ENCODE results near the gene GRIA1. TPM values are rescaled to one million over a fixed set of nuclear protein-coding genes. Genes with fewer than 3 reads are reported as not detected.

The GRIA1 gene
- total RNA-seq, 1 experiment from 2014 or later: 0.81 TPM

DNA sequence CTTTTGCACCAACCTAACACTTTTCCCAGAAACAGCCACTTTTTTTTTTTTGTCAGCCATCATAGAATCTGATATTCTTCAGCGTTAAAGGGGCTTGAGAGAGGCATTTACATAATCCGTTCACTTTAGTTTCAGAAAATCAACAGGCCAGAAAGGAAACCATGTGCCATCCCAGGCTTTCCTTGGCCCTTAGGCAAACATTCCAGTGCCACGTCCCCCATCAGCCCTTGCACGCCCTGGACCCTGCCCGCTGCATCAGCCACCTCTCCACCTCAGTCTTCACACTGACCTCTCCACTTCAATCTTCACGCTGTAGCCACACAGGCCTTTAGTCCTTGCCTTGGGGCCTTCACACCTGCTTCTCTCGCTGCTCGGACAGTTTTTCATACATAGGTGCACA is 123.2 kb downstream of the GRIA1 start:
- no peak for ATAC-seq
- ChIA-PET CTCF (no interaction called here), POLR2A (no interaction called here)
- DNase-seq (ENCODE audit: low spot score): no peak
- Mint-ChIP-seq H3K4me1 (peaks cover 5% of the 10 kb centered on the region), H3K9me3 (no peaks in the 10 kb centered on the region), H3K4me3 (no peak overlapping the region), H3K36me3 (no peaks in the 10 kb centered on the region), H3K27me3 (ENCODE audit: low read depth) (no peaks in the 10 kb centered on the region), H3K27ac (no peak overlapping the region)
- TF ChIP-seq NR2C2 (CRISPR knock-in tag; IDR thresholded peaks at IDR 0.05) (no peak), TEAD1 (CRISPR knock-in tag; IDR thresholded peaks at IDR 0.05) (no peak), SMAD3 (CRISPR knock-in tag; IDR thresholded peaks at IDR 0.05; ENCODE audit: borderline replicate concordance) (no peak), MAX (CRISPR knock-in tag; IDR thresholded peaks at IDR 0.05) (no peak), ATF1 (CRISPR knock-in tag; IDR thresholded peaks at IDR 0.05) (no peak), CTCF (IDR thresholded peaks at IDR 0.05) (no peak), IRF2 (CRISPR knock-in tag; IDR thresholded peaks at IDR 0.05; ENCODE audit: borderline replicate concordance, low read depth) (no peak), ZNF671 (CRISPR knock-in tag; IDR thresholded peaks at IDR 0.05) (no peak), ETV6 (CRISPR knock-in tag; IDR thresholded peaks at IDR 0.05) (no peak), SOX15 (CRISPR knock-in tag; IDR thresholded peaks at IDR 0.05) (no peak), TCF7 (CRISPR knock-in tag; IDR thresholded peaks at IDR 0.05; ENCODE audit: low read depth) (no peak), ELF4 (CRISPR knock-in tag; IDR thresholded peaks at IDR 0.05; ENCODE audit: low read depth) (no peak), PRRX2 (CRISPR knock-in tag; IDR thresholded peaks at IDR 0.05) (no peak)
- TF ChIP-seq, protein P1, sequence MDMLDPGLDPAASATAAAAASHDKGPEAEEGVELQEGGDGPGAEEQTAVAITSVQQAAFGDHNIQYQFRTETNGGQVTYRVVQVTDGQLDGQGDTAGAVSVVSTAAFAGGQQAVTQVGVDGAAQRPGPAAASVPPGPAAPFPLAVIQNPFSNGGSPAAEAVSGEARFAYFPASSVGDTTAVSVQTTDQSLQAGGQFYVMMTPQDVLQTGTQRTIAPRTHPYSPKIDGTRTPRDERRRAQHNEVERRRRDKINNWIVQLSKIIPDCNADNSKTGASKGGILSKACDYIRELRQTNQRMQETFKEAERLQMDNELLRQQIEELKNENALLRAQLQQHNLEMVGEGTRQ (CRISPR knock-in tag; IDR thresholded peaks at IDR 0.05): no peak
- TF ChIP-seq, protein P2, sequence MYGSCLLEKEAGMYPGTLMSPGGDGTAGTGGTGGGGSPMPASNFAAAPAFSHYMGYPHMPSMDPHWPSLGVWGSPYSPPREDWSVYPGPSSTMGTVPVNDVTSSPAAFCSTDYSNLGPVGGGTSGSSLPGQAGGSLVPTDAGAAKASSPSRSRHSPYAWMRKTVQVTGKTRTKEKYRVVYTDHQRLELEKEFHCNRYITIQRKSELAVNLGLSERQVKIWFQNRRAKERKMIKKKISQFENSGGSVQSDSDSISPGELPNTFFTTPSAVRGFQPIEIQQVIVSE (CRISPR knock-in tag; IDR thresholded peaks at IDR 0.05; ENCODE audit: borderline replicate concordance): no peak
- TF ChIP-seq, protein P3, sequence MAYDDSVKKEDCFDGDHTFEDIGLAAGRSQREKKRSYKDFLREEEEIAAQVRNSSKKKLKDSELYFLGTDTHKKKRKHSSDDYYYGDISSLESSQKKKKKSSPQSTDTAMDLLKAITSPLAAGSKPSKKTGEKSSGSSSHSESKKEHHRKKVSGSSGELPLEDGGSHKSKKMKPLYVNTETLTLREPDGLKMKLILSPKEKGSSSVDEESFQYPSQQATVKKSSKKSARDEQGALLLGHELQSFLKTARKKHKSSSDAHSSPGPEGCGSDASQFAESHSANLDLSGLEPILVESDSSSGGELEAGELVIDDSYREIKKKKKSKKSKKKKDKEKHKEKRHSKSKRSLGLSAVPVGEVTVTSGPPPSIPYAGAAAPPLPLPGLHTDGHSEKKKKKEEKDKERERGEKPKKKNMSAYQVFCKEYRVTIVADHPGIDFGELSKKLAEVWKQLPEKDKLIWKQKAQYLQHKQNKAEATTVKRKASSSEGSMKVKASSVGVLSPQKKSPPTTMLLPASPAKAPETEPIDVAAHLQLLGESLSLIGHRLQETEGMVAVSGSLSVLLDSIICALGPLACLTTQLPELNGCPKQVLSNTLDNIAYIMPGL (CRISPR knock-in tag; IDR thresholded peaks at IDR 0.05): no peak
- TF ChIP-seq, protein P4, sequence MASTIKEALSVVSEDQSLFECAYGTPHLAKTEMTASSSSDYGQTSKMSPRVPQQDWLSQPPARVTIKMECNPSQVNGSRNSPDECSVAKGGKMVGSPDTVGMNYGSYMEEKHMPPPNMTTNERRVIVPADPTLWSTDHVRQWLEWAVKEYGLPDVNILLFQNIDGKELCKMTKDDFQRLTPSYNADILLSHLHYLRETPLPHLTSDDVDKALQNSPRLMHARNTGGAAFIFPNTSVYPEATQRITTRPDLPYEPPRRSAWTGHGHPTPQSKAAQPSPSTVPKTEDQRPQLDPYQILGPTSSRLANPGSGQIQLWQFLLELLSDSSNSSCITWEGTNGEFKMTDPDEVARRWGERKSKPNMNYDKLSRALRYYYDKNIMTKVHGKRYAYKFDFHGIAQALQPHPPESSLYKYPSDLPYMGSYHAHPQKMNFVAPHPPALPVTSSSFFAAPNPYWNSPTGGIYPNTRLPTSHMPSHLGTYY (CRISPR knock-in tag; IDR thresholded peaks at IDR 0.05): no peak
- TF ChIP-seq, protein P5, sequence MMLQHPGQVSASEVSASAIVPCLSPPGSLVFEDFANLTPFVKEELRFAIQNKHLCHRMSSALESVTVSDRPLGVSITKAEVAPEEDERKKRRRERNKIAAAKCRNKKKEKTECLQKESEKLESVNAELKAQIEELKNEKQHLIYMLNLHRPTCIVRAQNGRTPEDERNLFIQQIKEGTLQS (CRISPR knock-in tag; conservative IDR thresholded peaks at IDR 0.05): no peak

DNA sequence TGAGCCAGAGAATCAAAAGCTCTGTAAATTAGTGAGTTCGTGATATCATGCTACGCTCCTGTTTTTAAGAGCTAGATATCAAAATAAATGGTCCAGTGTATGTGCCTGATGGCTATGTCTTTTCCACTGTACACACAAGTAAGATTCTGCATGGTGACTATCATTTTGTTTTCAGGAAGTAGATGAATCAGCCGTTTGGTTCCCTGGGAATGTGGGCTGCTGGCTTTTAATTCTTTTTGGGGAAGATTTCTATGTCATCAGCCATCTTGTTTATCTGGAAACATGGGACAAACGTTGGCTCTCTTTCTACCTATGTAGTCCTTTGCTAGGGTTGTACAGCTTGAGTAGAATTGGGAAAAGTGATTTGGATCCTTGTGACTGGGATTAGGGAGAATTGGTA is 126.7 kb downstream of the GRIA1 start:
- Mint-ChIP-seq H3K9me3 (no peaks in the 10 kb centered on the region), H3K27ac (no peak overlapping the region), H3K27me3 (ENCODE audit: low read depth) (no peaks in the 10 kb centered on the region), H3K4me3 (no peak overlapping the region), H3K36me3 (no peaks in the 10 kb centered on the region), H3K4me1 (peaks cover 5% of the 10 kb centered on the region; the same call in 1 of the 2 replicates)
- no peak for DNase-seq (ENCODE audit: low spot score)
- POLR2A ChIA-PET: no interaction called here
- ATAC-seq: no peak
- CTCF ChIA-PET: no interaction called here
- TF ChIP-seq, protein P6, sequence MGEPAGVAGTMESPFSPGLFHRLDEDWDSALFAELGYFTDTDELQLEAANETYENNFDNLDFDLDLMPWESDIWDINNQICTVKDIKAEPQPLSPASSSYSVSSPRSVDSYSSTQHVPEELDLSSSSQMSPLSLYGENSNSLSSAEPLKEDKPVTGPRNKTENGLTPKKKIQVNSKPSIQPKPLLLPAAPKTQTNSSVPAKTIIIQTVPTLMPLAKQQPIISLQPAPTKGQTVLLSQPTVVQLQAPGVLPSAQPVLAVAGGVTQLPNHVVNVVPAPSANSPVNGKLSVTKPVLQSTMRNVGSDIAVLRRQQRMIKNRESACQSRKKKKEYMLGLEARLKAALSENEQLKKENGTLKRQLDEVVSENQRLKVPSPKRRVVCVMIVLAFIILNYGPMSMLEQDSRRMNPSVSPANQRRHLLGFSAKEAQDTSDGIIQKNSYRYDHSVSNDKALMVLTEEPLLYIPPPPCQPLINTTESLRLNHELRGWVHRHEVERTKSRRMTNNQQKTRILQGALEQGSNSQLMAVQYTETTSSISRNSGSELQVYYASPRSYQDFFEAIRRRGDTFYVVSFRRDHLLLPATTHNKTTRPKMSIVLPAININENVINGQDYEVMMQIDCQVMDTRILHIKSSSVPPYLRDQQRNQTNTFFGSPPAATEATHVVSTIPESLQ (CRISPR knock-in tag; IDR thresholded peaks at IDR 0.05): no peak
- TF ChIP-seq ATF1 (CRISPR knock-in tag; IDR thresholded peaks at IDR 0.05) (no peak), NR3C1 (CRISPR knock-in tag; conservative IDR thresholded peaks at IDR 0.05; ENCODE audit: low read depth) (no peak), ZNF219 (CRISPR knock-in tag; IDR thresholded peaks at IDR 0.05; ENCODE audit: borderline replicate concordance) (no peak), CREB1 (CRISPR knock-in tag; IDR thresholded peaks at IDR 0.05) (no peak), TCF7 (CRISPR knock-in tag; IDR thresholded peaks at IDR 0.05; ENCODE audit: low read depth) (no peak), MAX (CRISPR knock-in tag; IDR thresholded peaks at IDR 0.05) (no peak), PREB (CRISPR knock-in tag; IDR thresholded peaks at IDR 0.05; ENCODE audit: borderline replicate concordance) (no peak), ZNF263 (CRISPR knock-in tag; IDR thresholded peaks at IDR 0.05; ENCODE audit: low read depth) (no peak), ZNF138 (CRISPR knock-in tag; conservative IDR thresholded peaks at IDR 0.05) (no peak), TP53 (CRISPR knock-in tag; IDR thresholded peaks at IDR 0.05) (no peak), JAZF1 (CRISPR knock-in tag; IDR thresholded peaks at IDR 0.05) (no peak)

All from WTC11 (cell line).